GM19240 (cell line): ENCODE measurements around the gene RHBDD1.
"Not testable (repeated sequence)": the region's sequence is repeated elsewhere in the genome, so short reads cannot be mapped to it uniquely, and the experiment has no call there.

Experiments used
- DNase-seq: peaks from one replicate; pipeline ENCODE4 v3.0.0; 2011; ENCODE audit warnings: low spot score; ENCODE audit not compliant: insufficient read length

The RHBDD1 gene

GRCh38 chr2:226839951-226840350 lies 4.1 kb downstream of the RHBDD1 start:
- no peak for DNase-seq

GRCh38 chr2:226843001-226843400 lies 7.1 kb downstream of the RHBDD1 start:
- DNase-seq, result not testable (repeated sequence)

GRCh38 chr2:226845386-226846116 lies 9.7 kb downstream of the RHBDD1 start:
- no peak for DNase-seq

- DNase-seq, result no peak
Measured at GRCh38 chr2:226847090-226847489, 11.2 kb downstream of the RHBDD1 start.

GRCh38 chr2:226847511-226847910 lies 11.7 kb downstream of the RHBDD1 start:
- DNase-seq, result no peak

- no peak for DNase-seq
Measured at GRCh38 chr2:226849349-226849748, 13.5 kb downstream of the RHBDD1 start.

GRCh38 chr2:226850024-226850423 lies 14.2 kb downstream of the RHBDD1 start:
- no peak for DNase-seq

GRCh38 chr2:226855787-226856186 lies 19.9 kb downstream of the RHBDD1 start:
- DNase-seq, result no peak

- no peak for DNase-seq
Measured at GRCh38 chr2:226860087-226860486, 24.2 kb downstream of the RHBDD1 start.

GRCh38 chr2:226862623-226863022 lies 26.8 kb downstream of the RHBDD1 start:
- DNase-seq, result no peak

- DNase-seq, result no peak
Measured at GRCh38 chr2:226865273-226865672, 29.4 kb downstream of the RHBDD1 start.

GRCh38 chr2:226865710-226866109 lies 29.9 kb downstream of the RHBDD1 start:
- no peak for DNase-seq

- no peak for DNase-seq
Measured at GRCh38 chr2:226868331-226869162, 32.7 kb downstream of the RHBDD1 start.

- no peak for DNase-seq
Measured at GRCh38 chr2:226869371-226869770, 33.5 kb downstream of the RHBDD1 start.

GRCh38 chr2:226873051-226873620 lies 37.3 kb downstream of the RHBDD1 start:
- no peak for DNase-seq

GRCh38 chr2:226873826-226874225 lies 38.0 kb downstream of the RHBDD1 start:
- no peak for DNase-seq

- no peak for DNase-seq
Measured at GRCh38 chr2:226874749-226875148, 38.9 kb downstream of the RHBDD1 start.

GRCh38 chr2:226875438-226876225 lies 39.8 kb downstream of the RHBDD1 start:
- no peak for DNase-seq

GRCh38 chr2:226877491-226877890 lies 41.6 kb downstream of the RHBDD1 start:
- no peak for DNase-seq

GRCh38 chr2:226881287-226881686 lies 45.4 kb downstream of the RHBDD1 start:
- DNase-seq, result no peak

- DNase-seq, result no peak
Measured at GRCh38 chr2:226882606-226883005, 46.8 kb downstream of the RHBDD1 start.
